GM19468 (cell line): ENCODE data around the gene MBD4.

ENCODE experiments used
- ATAC-seq: cut with Tn5 transposase; IDR thresholded peaks from one replicate; pipeline ENCODE4 v1.9.1; 2021; ENCODE audit warnings: mild to moderate bottlenecking, moderate library complexity, moderate number of reproducible peaks; ENCODE audit not compliant: unreplicated experiment; ENCODE audit errors: extremely low read depth

MBD4 gene

GRCh38 chr3:129434140-129434539 is 5.6 kb downstream of the MBD4 start:
- no peak for ATAC-seq

GRCh38 chr3:129433565-129433964 is 6.2 kb downstream of the MBD4 start:
- ATAC-seq, result no peak

- no peak for ATAC-seq
Observed at GRCh38 chr3:129432671-129433070, 7.1 kb downstream of the MBD4 start.

- ATAC-seq, result no peak
Observed at GRCh38 chr3:129432036-129432435, 7.7 kb downstream of the MBD4 start.

GRCh38 chr3:129429602-129430001 is 10.1 kb downstream of the MBD4 start:
- ATAC-seq, result no peak

GRCh38 chr3:129429080-129429451 is 10.7 kb downstream of the MBD4 start:
- no peak for ATAC-seq

GRCh38 chr3:129428376-129429079 is 11.2 kb downstream of the MBD4 start, which contains the start of gene EFCAB12:
Gene EFCAB12 (minus strand): TSS chr3:129428636. CDS start chr3:129428488, 148 bp downstream.
- ATAC-seq, result peak; percentile 59

GRCh38 chr3:129428007-129428375 is 11.8 kb downstream of the MBD4 start:
- no peak for ATAC-seq

- ATAC-seq, result no peak
Observed at GRCh38 chr3:129425619-129426018, 14.1 kb downstream of the MBD4 start.

GRCh38 chr3:129425213-129425612 is 14.5 kb downstream of the MBD4 start:
- ATAC-seq, result no peak

- ATAC-seq, result peak; percentile 51
Observed at GRCh38 chr3:129424185-129424841, 15.4 kb downstream of the MBD4 start.

GRCh38 chr3:129422897-129423296 is 16.9 kb downstream of the MBD4 start:
- ATAC-seq, result no peak

GRCh38 chr3:129421988-129422745 is 17.6 kb downstream of the MBD4 start:
- no peak for ATAC-seq

- no peak for ATAC-seq
Observed at GRCh38 chr3:129421236-129421883, 18.4 kb downstream of the MBD4 start.

GRCh38 chr3:129419476-129419875 is 20.3 kb downstream of the MBD4 start:
- no peak for ATAC-seq

GRCh38 chr3:129418041-129418973 is 21.4 kb downstream of the MBD4 start:
- ATAC-seq, result no peak

- no peak for ATAC-seq
Observed at GRCh38 chr3:129417326-129417725, 22.4 kb downstream of the MBD4 start.

GRCh38 chr3:129416415-129416814 is 23.3 kb downstream of the MBD4 start:
- ATAC-seq, result no peak

GRCh38 chr3:129415830-129416229 is 23.9 kb downstream of the MBD4 start:
- ATAC-seq, result no peak

- ATAC-seq, result no peak
Observed at GRCh38 chr3:129415378-129415777, 24.4 kb downstream of the MBD4 start.
